GM19438 (cell line): ENCODE measurements around the gene SAMD4B.
"Not testable (repeated sequence)": the region's sequence is repeated elsewhere in the genome, so short reads cannot be mapped to it uniquely, and the experiment has no call there.

Experiments
- ATAC-seq: cut with Tn5 transposase; IDR thresholded peaks from one replicate; pipeline ENCODE4 v1.9.1; 2021; ENCODE audit warnings: low read depth; ENCODE audit not compliant: unreplicated experiment

SAMD4B gene

GRCh38 chr19:39362682-39363657, 20.7 kb downstream of the SAMD4B start:
- ATAC-seq: no peak

- no peak for ATAC-seq
These were observed 21.8 kb downstream of the SAMD4B start for GRCh38 chr19:39363901-39364457.

- ATAC-seq: no peak
These were observed 23.3 kb downstream of the SAMD4B start for GRCh38 chr19:39365531-39365930.

GRCh38 chr19:39369200-39369599, 27.0 kb downstream of the SAMD4B start:
- ATAC-seq: no peak

- ATAC-seq: no peak
These were observed 28.5 kb downstream of the SAMD4B start for GRCh38 chr19:39370735-39371134.

GRCh38 chr19:39372047-39372802, 30.0 kb downstream of the SAMD4B start:
- no peak for ATAC-seq

- no peak for ATAC-seq
These were observed 30.7 kb downstream of the SAMD4B start for GRCh38 chr19:39372941-39373340.

GRCh38 chr19:39375929-39376328, 33.7 kb downstream of the SAMD4B start:
- no peak for ATAC-seq

- no peak for ATAC-seq
These were observed 35.4 kb downstream of the SAMD4B start for GRCh38 chr19:39377373-39378362.

- not testable (repeated sequence) for ATAC-seq
These were observed 37.1 kb downstream of the SAMD4B start for GRCh38 chr19:39379366-39379765.

GRCh38 chr19:39379865-39380396, 37.7 kb downstream of the SAMD4B start:
- no peak for ATAC-seq

- no peak for ATAC-seq
These were observed 38.6 kb downstream of the SAMD4B start for GRCh38 chr19:39380521-39381502.

GRCh38 chr19:39381910-39382611, 39.8 kb downstream of the SAMD4B start:
- no peak for ATAC-seq

GRCh38 chr19:39382991-39383828, 41.0 kb downstream of the SAMD4B start:
- ATAC-seq: no peak

GRCh38 chr19:39384839-39385568, 42.8 kb downstream of the SAMD4B start:
- no peak for ATAC-seq

GRCh38 chr19:39385629-39386411, 43.6 kb downstream of the SAMD4B start:
- no peak for ATAC-seq
